H1 (cell line): Measurements from ENCODE around the gene QSER1. TPM values are rescaled to one million over a fixed set of nuclear protein-coding genes. Genes with fewer than 3 reads are reported as not detected.

ENCODE experiments used
- CHD7 ChIP-seq: fragments of 300-600 bp; sonication (generic); IDR thresholded peaks from 2 replicates; pipeline ENCODE4 v1.7.1; 2012; ENCODE audit warnings: low read length, moderate library complexity, mild to moderate bottlenecking, inconsistent platforms; ENCODE audit not compliant: insufficient replicate concordance
- EGR1 ChIP-seq: IDR thresholded peaks from 2 replicates; pipeline ENCODE4 v1.6.1; 2011; ENCODE audit warnings: low read depth, low read length, borderline replicate concordance
- HDAC2 ChIP-seq, 2 experiments: fragments of 300-600 bp in 1 of 2; sonication (generic) in 1 of 2; IDR thresholded peaks; 2 replicates each; pipeline ENCODE4 v1.6.1; 2011 to 2012; ENCODE audit warnings: low read depth in 2 of 2, low read length in 2 of 2, mild to moderate bottlenecking in 2 of 2, moderate library complexity in 2 of 2, borderline replicate concordance in 1 of 2, inconsistent platforms in 1 of 2
- NRF1 ChIP-seq: IDR thresholded peaks from 2 replicates; pipeline ENCODE4 v1.6.1; 2011; ENCODE audit warnings: mild to moderate bottlenecking, low read depth, low read length, improper control_type of control experiment
- TBP ChIP-seq: IDR thresholded peaks from 2 replicates; pipeline ENCODE4 v1.6.1; 2011; ENCODE audit warnings: low read depth, low read length, improper control_type of control experiment
- polyA plus RNA-seq, 7 experiments: library from polyadenylated mRNA; depleted of rRNA in 3 of 7; stranded (reverse) in 5 of 7; unstranded in 2 of 7; fragments of >200 nt in 5 of 7; fragments of 200-250 nt in 2 of 7; gene quantifications; 1 replicate in 5 of 7; 2 replicates in 1 of 7; 4 replicates in 1 of 7; pipeline versions ENCODE4 v1.2.1 to v1.2.3, GENCODE V29; 2011 to 2013; ENCODE audit warnings: missing spikeins in 2 of 7, mixed read lengths in 2 of 7
- total RNA-seq: library from RNA; stranded (reverse); fragmentation: NEBNext Ultra II Directional; extraction: Animal tissue kit (Norgen Biotek cat#: 25700); gene quantifications from 2 replicates; pipeline ENCODE4 v1.2.1, GENCODE V29; 2021

Gene QSER1
- total and polyA plus RNA-seq, 2 of the 8 experiments (the other 6 are each of a cell fraction or from before 2014, with no cell fraction given) = 29.3 to 117 TPM

GRCh38 chr11:32939046-32939445, 46.4 kb downstream of the QSER1 start (continued):
- TF ChIP-seq CHD7 (no peak), HDAC2 (IDR thresholded peaks at IDR 0.05; ENCODE audit: borderline replicate concordance in 1 of 2, low read depth in 2 of 2, low read length in 2 of 2) (no peak), EGR1 (no peak), NRF1 (no peak), TBP (no peak)
